Measurements from ENCODE around the gene COL4A2. TPM values are rescaled to one million over a fixed set of nuclear protein-coding genes. Genes with fewer than 3 reads are reported as not detected.

COL4A2 gene
- total RNA-seq, 3 donors from 2014 or later (not counting 1 experiment from before 2014, with no cell fraction given) = not detected

- Mint-ChIP-seq H3K9me3 (no peaks in the 10 kb centered on the region), H3K4me1 (no peaks in the 10 kb centered on the region), H3K27ac (no peak overlapping the region), H3K27me3 (ENCODE audit: low read depth in 2 of 2) (no peaks in the 10 kb centered on the region), H3K36me3 (no peaks in the 10 kb centered on the region), H3K4me3 (no peak overlapping the region)
- Histone ChIP-seq H3K27me3 (ENCODE audit: control insufficient read depth, insufficient read depth, low read length) (no peaks in the 10 kb centered on the region), H3K4me1 (ENCODE audit: control insufficient read depth, insufficient read depth, low read length) (no peaks in the 10 kb centered on the region), H3K36me3 (ENCODE audit: control insufficient read depth, insufficient read depth, low read length) (no peaks in the 10 kb centered on the region), H3K27ac (ENCODE audit: low read length) (no peak overlapping the region), H3K9me3 (ENCODE audit: control insufficient read depth, insufficient read depth, low read length) (no peaks in the 10 kb centered on the region), H3K4me3 (ENCODE audit: low read length) (no peak overlapping the region)
- 89% methylated on average over 24 of the region's 24 CpGs for WGBS (ENCODE audit: insufficient coverage)
- DNase-seq = no peak
- no peak for TF ChIP-seq CTCF (IDR thresholded peaks at IDR 0.05)
- ATAC-seq = no peak
- intact Hi-C loops (cut with micrococcal nuclease) = no loop called here
Measured at GRCh38 chr13:110491869-110492678, 185.0 kb downstream of the COL4A2 start.

- H3K4me3 ChIP-seq (ENCODE audit: low read length) = no peak overlapping the region
- Mint-ChIP-seq H3K27ac (no peak overlapping the region), H3K9me3 (no peaks in the 10 kb centered on the region), H3K4me1 (no peaks in the 10 kb centered on the region), H3K27me3 (ENCODE audit: low read depth in 2 of 2) (no peaks in the 10 kb centered on the region), H3K4me3 (no peak overlapping the region), H3K36me3 (no peaks in the 10 kb centered on the region)
- H3K9me3 ChIP-seq (ENCODE audit: control insufficient read depth, insufficient read depth, low read length) = no peaks in the 10 kb centered on the region
- no peak for ATAC-seq
- H3K27ac ChIP-seq (ENCODE audit: low read length) = no peak overlapping the region
- WGBS (ENCODE audit: insufficient coverage) = 92% methylated on average over 30 of the region's 30 CpGs
- no peak for DNase-seq
- H3K36me3 ChIP-seq (ENCODE audit: control insufficient read depth, insufficient read depth, low read length) = no peaks in the 10 kb centered on the region
- TF ChIP-seq CTCF (IDR thresholded peaks at IDR 0.05) = no peak
- no peaks in the 10 kb centered on the region for H3K27me3 ChIP-seq (ENCODE audit: control insufficient read depth, insufficient read depth, low read length)
- intact Hi-C loops (cut with micrococcal nuclease) = no loop called here
- no peaks in the 10 kb centered on the region for H3K4me1 ChIP-seq (ENCODE audit: control insufficient read depth, insufficient read depth, low read length)
Measured at GRCh38 chr13:110492679-110493593, 185.9 kb downstream of the COL4A2 start.

- H3K4me3 Mint-ChIP-seq = no peak overlapping the region
- no peak overlapping the region for H3K4me3 ChIP-seq (ENCODE audit: low read length)
- intact Hi-C loops (cut with micrococcal nuclease) = no loop called here
- WGBS (ENCODE audit: insufficient coverage) = 92% methylated on average over 9 of the region's 9 CpGs
- no peak overlapping the region for H3K27ac ChIP-seq (ENCODE audit: low read length)
- no peaks in the 10 kb centered on the region for H3K27me3 ChIP-seq (ENCODE audit: control insufficient read depth, insufficient read depth, low read length)
- no peak for TF ChIP-seq CTCF (IDR thresholded peaks at IDR 0.05)
- no peaks in the 10 kb centered on the region for H3K36me3 ChIP-seq (ENCODE audit: control insufficient read depth, insufficient read depth, low read length)
- no peaks in the 10 kb centered on the region for H3K27me3 Mint-ChIP-seq (ENCODE audit: low read depth in 2 of 2)
- DNase-seq = no peak
- H3K36me3 Mint-ChIP-seq = no peaks in the 10 kb centered on the region
- no peaks in the 10 kb centered on the region for H3K9me3 Mint-ChIP-seq
- no peak overlapping the region for H3K27ac Mint-ChIP-seq
- no peaks in the 10 kb centered on the region for H3K4me1 Mint-ChIP-seq
- no peaks in the 10 kb centered on the region for H3K9me3 ChIP-seq (ENCODE audit: control insufficient read depth, insufficient read depth, low read length)
- no peaks in the 10 kb centered on the region for H3K4me1 ChIP-seq (ENCODE audit: control insufficient read depth, insufficient read depth, low read length)
- ATAC-seq = no peak
Measured at GRCh38 chr13:110493613-110494012, 186.5 kb downstream of the COL4A2 start.

All from natural killer cell (primary cell).